ENCODE measurements around the gene ACP6.

ACP6 gene

DNA sequence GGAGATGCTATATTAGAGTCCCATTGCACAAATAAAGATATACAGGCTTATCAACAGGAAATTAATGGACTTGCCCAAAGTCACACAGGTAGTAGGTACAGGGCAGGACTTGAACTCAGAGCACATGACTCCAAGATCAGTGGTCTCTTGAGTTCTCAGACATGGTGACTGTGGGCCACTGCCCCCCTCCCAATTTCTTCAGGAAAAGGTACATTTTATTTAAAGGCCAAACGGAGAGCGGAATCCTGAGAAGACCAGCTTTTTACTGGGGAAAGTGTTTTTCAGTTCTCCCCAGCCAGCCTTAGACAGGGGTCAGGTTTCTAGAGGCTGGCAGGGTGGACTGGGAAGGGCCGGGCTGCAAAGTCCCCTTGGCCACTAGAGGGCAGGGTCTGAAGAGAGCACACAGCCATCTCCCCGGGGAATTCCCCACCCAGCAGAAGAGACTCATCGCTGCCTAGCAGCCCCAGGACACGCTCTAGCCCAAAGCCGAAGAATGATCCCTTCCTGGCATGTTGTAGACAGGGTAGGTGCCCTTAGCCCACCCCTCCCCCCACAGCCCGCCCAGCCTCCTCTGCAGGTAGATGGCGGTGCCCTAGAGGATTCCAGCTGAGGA, 29.7 kb downstream of the ACP6 start:
- H3K4me3 ChIP-seq (replicated peaks; ENCODE audit: low read depth, low read length): no peak overlapping the region
- TF ChIP-seq, protein P1, sequence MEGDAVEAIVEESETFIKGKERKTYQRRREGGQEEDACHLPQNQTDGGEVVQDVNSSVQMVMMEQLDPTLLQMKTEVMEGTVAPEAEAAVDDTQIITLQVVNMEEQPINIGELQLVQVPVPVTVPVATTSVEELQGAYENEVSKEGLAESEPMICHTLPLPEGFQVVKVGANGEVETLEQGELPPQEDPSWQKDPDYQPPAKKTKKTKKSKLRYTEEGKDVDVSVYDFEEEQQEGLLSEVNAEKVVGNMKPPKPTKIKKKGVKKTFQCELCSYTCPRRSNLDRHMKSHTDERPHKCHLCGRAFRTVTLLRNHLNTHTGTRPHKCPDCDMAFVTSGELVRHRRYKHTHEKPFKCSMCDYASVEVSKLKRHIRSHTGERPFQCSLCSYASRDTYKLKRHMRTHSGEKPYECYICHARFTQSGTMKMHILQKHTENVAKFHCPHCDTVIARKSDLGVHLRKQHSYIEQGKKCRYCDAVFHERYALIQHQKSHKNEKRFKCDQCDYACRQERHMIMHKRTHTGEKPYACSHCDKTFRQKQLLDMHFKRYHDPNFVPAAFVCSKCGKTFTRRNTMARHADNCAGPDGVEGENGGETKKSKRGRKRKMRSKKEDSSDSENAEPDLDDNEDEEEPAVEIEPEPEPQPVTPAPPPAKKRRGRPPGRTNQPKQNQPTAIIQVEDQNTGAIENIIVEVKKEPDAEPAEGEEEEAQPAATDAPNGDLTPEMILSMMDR (IDR thresholded peaks at IDR 0.05; ENCODE audit: low read depth, low read length, missing control alignments): peak; percentile 93

DNA sequence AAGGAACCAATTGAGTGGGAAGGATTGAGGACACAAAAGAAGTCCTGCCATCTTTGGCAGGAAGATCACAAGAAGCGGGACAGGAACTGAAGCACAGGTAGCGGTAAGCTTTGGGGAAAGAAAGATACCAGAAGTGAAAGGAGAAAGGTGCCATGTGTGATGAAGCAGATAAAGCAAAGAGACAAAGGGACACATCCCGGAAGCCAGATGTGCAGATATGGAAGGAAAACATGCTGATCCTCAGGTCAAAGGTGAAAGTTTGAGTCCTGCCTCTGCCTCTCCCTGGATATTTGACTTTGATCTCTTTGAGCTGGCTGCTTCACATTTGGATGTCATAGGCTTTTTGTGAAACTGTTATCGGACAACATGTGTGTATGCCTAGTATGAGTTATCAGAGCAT, 34.0 kb downstream of the ACP6 start:
- DNase-seq (ENCODE audit: extremely low read depth, low read depth): no peak
- TF ChIP-seq, protein P1 (IDR thresholded peaks at IDR 0.05; ENCODE audit: low read depth, low read length, missing control alignments): no peak
- H3K4me3 ChIP-seq (replicated peaks; ENCODE audit: low read depth, low read length): no peak overlapping the region

More for the DNA sequence above, 29.7 kb downstream of the ACP6 start:
- DNase-seq (ENCODE audit: extremely low read depth, low read depth): peak; percentile 65

DNA sequence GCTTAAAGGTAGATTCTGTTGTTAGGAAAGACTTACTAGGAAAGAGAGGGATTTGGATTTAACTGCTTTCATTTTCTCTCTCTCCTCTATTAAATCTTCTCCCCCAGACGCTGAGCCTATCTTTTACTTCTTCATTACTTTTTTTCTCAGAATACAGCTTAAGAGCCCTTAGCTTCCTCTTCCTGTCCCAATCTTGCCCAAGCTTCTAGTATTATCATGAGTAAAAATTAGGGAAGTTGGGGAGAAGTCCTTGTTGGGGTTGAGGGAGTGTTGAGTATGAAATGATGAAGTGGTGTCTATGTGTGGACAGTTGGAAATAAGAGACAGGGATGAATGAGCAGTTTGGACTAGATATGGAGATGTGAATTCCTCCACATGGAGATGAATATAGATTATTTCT, 35.0 kb downstream of the ACP6 start:
- TF ChIP-seq, protein P1 (IDR thresholded peaks at IDR 0.05; ENCODE audit: low read depth, low read length, missing control alignments): no peak
- no peak overlapping the region for H3K4me3 ChIP-seq (replicated peaks; ENCODE audit: low read depth, low read length)
- DNase-seq (ENCODE audit: extremely low read depth, low read depth): no peak

DNA sequence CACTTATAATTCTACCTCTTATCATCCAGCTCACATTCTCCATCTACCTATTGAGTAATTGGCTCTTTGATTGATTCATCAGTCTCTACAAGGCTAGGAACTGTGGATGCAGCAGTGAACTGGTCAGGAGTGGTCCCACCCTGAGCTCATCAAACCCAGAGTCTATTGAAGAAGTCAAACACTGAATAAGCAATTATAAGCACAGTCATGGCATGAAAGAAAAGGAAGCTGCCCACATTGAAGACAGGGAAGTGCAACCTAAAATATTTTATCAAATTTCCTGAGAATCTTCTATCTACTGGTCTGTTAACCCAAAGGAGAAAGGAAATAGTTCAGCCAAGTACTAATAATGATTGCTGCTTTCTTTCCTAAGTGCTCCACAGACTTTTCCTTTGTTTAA, 35.7 kb downstream of the ACP6 start:
- DNase-seq (ENCODE audit: extremely low read depth, low read depth): no peak
- TF ChIP-seq, protein P1 (IDR thresholded peaks at IDR 0.05; ENCODE audit: low read depth, low read length, missing control alignments): no peak
- no peak overlapping the region for H3K4me3 ChIP-seq (replicated peaks; ENCODE audit: low read depth, low read length)

DNA sequence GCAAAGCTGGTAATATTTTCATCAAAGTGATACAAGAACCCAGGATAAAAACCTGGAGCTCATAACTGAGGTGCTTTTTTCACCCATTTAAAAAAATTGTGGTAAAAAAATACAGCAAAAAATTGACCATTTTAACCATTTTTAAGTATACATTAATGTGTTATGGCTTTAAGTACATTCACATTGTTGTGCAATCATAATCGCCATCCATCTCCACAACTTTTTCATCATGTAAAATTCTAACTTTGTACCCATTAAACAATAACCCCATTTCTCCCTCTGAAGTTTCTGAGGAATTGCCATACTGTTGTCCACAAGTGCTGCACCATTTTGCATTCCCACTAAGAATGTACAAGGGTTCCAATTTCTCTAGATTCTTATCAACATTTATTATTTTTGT, 36.6 kb downstream of the ACP6 start:
- TF ChIP-seq, protein P1 (IDR thresholded peaks at IDR 0.05; ENCODE audit: low read depth, low read length, missing control alignments): no peak
- no peak for DNase-seq (ENCODE audit: extremely low read depth, low read depth)
- no peak overlapping the region for H3K4me3 ChIP-seq (replicated peaks; ENCODE audit: low read depth, low read length)

DNA sequence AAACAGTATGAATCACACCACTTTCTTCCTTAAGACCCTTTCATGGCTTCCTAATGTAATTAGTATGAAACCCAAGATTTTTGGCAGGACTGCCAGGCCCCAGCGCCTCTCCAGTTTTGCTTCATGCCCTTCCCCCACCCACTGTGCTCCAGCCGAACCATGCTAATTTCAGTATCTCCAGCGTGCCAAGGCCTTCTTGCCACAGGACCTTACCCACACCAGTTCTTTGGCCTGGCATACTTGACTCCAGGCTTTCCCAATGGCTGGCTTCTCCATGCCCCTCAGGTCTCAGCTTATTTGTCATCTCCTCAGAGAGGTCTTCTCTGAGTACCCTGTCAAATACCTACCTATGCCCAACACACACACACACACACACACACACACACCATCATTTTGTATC, 38.5 kb downstream of the ACP6 start:
- no peak for DNase-seq (ENCODE audit: extremely low read depth, low read depth)
- no peak overlapping the region for H3K4me3 ChIP-seq (replicated peaks; ENCODE audit: low read depth, low read length)
- TF ChIP-seq, protein P1 (IDR thresholded peaks at IDR 0.05; ENCODE audit: low read depth, low read length, missing control alignments): no peak

DNA sequence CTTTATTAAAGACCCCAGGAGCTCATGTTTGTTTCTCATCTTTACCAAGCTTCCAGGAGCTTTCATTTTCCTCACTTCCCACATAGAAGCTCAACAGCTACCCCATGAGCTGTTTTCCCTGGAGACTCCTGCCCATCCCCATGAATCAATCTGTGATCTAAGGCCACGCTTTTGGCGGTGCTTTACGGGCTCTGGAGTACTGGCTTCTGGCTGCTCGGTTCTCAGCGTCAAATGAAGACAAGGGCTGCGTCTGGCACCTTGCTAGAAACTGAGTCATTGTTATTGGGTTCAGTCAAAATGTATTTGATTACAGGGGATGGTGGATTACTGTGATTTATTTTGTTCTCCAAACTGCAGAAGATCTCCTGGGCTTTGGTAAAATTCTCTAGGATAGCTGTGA, 39.9 kb downstream of the ACP6 start:
- TF ChIP-seq, protein P1 (IDR thresholded peaks at IDR 0.05; ENCODE audit: low read depth, low read length, missing control alignments): no peak
- DNase-seq (ENCODE audit: extremely low read depth, low read depth): no peak
- H3K4me3 ChIP-seq (replicated peaks; ENCODE audit: low read depth, low read length): no peak overlapping the region

Data from HFF-Myc (cell line).